Glomerular visceral epithelial cell (primary cell): ENCODE data around the gene MACROD1.
"Not testable (repeated sequence)": the region's sequence is repeated elsewhere in the genome, so short reads cannot be mapped to it uniquely, and the experiment has no call there.

ENCODE experiments used
- DNase-seq: peaks from one replicate; pipeline ENCODE4 v3.0.0-alpha.2; 2016; ENCODE audit errors: extremely low spot score

Gene MACROD1

DNA sequence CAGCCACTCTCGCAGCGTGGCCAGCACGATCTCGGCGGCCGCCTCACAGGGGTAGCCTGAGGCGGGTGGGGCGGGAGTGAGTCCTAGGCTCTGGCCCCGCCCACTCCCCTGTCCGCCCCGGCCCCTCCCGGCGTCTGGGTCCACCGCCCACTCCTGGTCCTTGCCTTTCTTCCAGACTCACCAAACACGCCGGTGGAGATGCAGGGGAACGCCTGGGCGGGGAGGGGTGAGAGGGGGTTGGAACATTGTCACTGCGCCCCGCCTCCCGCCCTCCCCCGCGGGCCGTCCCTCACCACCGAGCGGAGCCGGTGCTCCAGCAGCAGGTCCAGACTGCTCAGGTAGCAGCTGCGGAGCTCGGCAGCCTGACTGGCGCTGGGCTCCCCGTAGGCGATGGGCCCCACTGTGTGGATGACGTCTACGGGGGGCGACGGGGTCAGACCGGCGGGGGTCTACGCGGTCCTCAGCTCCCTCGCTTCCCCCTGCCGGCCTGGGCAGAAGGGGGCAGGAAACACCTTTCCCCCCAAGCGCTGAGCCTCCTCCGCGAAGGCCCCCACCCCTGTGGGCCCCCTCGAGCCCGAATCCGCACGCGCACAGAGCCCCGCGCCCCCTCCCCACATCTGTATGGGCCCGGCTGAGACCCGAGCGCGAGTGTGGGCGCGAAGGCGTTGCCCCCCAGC, 166.4 kb downstream of the MACROD1 start:
- DNase-seq: no peak

DNA sequence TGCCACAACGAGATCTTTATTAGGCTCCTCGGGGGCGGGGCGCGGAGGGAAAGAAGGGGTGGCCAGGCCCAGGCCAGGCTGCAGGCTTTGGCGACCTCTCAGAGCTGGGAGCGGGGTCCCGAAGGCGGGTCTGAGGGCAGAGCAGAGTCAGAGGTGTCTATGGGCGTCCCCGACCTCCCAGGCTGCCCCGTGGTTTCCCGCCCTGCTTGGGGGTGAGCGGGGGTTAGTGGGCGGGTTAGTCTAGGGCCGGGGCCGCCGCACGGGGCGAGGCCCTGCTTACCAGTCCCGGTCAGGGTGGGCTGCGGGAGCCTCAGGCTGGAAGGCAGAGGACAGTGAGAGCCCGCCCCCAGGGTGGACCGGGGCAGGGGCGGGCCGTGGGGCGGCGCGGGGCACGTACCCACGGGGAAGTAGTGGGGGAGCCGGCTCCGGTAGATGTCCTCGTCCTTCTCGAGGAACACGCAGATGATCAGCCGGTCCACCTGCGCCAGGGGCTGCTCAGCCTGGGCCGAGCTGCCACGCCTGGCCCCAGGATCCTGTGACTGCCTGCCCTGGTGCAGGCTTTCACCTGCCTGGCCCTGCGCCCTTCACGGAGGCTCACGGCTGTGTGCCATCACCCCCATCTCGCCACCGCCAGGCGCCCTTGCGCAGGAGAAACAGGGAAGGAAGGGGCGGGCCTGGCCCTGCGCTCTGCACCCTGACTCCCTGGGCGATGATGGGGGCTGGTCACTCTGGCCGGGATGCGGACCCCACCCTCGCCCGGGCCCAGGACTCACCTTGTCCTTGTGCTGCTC, 167.2 kb downstream of the MACROD1 start:
- no peak for DNase-seq

DNA sequence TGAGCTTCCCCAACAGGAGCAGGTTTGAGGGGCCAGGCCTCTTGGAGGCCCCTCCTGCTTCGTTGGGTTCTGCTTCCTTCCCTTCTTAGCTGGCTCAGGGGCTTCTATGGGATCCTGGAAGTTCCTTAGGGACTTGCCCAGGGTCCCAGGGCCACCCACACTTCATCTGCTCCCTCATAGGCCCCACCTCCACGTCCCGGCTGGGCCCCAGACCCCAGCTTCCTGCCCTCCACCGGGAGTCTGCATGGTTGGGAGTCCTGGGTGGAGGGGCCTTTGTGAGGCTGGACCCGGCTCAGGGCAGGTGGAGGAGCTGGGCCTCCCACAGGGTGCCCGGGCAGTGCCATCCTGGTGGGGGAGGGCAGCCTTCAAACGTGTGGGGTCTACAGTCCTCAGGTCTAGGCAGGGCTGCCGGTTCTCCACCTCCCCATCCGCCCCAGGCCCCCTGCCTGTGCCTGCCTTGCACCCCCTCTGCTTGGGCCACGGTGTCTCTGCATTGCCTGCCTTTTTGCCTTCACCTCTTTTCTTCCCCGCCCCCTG, 168.0 kb downstream of the MACROD1 start:
- no peak for DNase-seq

- DNase-seq: no peak
These were observed 168.7 kb downstream of the MACROD1 start for GRCh38 chr11:63997104-63997700.

DNA sequence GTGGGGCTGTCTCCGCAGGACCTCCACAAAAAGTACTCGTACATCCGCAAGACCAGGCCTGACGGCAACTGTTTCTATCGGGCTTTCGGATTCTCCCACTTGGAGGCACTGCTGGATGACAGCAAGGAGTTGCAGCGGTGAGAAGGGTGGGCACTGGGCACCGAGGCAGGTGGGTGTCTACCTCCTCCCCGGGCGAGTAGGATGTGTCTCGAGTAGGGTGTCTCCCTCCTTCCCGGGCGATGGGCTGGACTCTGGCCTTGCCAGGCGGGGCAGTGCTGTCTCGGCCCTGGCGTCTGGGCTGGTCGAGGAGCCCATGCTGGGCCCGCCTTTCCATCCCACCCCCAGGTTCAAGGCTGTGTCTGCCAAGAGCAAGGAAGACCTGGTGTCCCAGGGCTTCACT, 169.4 kb downstream of the MACROD1 start:
- no peak for DNase-seq

GRCh38 chr11:63993993-63994392, 171.9 kb downstream of the MACROD1 start:
- DNase-seq: no peak

GRCh38 chr11:63993100-63993499, 172.8 kb downstream of the MACROD1 start:
- DNase-seq: no peak

GRCh38 chr11:63991558-63991957, 174.4 kb downstream of the MACROD1 start:
- DNase-seq: no peak

GRCh38 chr11:63986932-63987513, 178.9 kb downstream of the MACROD1 start:
- DNase-seq: no peak

DNA sequence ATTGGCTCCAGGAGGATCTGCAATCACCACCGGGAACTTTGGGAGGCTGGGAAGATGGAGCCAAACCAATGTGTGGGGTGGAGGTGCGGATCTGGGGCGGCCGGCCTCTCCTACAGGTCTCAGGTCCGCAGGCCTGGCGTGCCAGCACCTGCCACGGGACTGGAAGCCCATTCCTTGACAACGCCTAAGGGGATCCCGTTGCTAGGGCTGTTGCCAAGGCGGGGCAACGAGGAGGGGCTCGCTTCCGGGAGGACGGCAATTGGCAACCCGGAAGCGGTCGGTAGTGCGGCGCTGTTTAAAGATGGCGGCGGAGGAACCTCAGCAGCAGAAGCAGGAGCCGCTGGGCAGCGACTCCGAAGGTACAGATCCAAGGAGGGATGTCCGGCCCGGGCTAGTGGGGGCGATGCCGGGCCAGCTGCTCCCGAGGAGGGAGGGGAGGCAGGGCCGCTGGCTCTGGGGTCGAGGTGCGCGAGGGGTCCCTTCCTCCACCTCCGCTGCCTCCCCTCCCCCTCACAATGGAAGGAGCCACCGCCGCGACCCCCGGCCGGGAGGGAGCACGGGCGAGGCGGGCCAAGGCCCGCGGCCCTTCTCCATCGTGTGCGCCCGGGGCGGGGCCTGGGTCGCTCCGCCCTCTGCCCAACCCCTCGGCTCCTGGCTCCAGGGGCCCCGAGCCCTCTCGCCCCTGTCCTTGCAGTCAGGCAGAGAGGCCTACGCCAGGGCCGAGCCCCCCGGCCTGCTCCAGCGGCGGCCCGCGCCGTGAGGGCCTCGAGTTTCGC, 179.6 kb downstream of the MACROD1 start, which contains the start of gene OTUB1:
Gene OTUB1 (plus strand): TSS at position 283 of the 776 bp plus-strand sequence. CDS start 19 bp downstream, at position 302.
- peak; percentile 91 for DNase-seq

DNA sequence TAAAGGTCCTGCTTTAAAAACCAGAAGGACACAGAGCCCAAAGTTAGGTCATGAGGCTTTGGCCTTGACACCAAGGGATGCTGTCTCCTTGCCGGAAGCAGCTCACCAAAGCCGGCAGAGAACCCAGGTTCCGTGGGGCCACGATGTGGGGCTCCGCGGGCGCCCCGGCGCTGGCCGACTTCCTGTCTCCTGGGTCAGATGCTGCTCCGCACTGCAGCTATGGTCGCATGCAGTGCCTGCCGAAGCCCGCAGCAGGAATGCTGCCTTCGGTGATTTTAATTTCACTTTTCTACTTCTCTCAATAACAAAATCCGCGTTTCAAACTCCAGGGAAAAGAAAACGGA, 180.1 kb downstream of the MACROD1 start:
- DNase-seq: peak; percentile 27

DNA sequence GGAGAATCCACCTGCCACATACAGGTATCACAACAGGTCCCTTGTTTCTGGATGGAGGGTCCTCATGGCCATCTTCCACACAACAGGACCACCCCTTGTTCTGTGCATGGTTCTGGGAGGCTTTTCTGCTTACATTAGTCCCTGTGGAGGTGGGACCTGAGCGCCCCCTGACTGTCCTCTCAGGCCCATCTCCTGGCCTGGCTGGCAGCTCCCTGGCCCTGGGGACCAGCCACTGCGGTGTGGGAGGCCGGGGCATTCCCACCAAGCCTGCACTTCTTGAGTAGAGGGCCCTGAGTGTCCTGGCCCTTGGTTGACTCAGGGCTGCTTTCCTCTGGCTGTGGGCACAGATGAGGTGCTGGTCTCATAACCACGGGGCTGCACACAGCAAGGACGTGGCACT, 186.5 kb downstream of the MACROD1 start:
- DNase-seq: no peak

DNA sequence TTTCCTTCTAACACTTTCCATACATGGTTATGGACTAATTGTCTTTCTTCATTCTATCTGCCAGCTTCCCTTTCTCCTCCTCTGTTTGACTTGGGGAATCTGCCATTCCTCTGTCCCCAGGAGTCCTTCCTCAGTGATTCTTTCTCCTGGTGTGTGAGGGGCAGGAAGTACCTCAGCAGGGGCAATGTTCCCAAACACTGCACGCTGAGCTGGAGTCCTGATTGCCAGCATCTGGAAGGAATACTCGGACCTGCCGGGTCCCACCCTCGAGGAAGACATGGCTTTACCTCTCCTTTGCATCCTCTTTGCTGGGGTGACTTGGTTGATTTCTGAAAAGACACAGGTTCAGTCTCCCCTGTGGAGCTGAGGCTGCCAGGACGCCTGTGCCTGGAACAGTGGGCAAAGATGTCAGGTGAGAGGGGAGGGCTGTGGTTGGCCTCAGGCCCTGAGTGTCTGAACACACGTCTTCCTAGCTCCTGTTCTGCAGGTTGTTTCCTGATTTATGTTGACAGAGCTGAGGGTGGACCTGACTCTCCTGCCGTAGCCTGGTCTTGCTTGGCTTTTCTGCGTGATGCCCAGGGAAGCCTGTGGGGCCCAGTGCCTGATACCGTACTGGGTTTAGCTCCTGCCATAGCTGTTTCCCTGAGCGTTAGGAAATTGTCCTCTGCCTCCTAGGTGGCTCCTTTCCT, 187.2 kb downstream of the MACROD1 start:
- no peak for DNase-seq

DNA sequence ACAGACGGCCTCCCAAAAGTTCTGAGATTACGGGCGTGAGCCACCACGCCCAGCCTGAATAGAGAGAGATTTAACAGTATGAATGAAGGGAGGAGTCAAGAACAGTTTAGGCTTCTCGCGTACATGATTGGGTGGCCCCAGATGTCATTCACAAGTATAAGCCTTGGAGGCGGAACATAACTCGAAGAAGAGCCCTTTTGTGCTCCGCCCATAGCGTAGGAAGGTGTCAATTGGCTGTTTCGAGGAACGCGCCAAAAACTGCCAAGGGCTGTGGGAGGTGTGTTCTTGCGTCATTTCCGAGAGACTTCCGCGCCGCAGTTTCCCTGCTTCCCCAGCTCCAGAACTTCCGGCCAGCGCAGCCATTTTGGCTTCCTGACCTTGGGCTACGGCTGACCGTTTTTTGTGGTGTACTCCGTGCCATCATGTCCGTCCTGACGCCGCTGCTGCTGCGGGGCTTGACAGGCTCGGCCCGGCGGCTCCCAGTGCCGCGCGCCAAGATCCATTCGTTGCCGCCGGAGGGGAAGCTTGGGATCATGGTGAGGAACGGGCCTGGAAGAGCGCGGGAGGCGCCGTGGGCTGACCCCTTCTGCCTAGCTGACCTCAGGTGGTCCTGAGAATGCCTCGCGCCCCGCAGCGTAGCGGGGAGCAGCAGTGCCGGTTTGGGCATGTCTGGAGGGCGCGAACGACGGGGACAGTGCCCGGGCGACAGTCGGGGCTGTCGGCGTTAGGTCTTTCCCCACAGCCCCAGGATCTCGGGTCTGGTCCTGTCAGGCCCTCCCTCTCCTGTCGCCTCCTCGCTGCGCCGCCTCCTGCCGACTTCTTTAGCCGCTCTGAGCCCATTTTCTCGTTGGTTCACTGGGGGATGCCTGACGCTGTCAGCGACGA, 191.4 kb downstream of the MACROD1 start, which contains the start of gene COX8A:
Gene COX8A (plus strand): TSS at position 362 of the 885 bp plus-strand sequence. CDS start 61 bp downstream, at position 423.
- DNase-seq: peak; percentile 99

GRCh38 chr11:63973912-63974258, 192.0 kb downstream of the MACROD1 start:
- not testable (repeated sequence) for DNase-seq

- DNase-seq: no peak
These were observed 195.0 kb downstream of the MACROD1 start for GRCh38 chr11:63970902-63971301.

DNA sequence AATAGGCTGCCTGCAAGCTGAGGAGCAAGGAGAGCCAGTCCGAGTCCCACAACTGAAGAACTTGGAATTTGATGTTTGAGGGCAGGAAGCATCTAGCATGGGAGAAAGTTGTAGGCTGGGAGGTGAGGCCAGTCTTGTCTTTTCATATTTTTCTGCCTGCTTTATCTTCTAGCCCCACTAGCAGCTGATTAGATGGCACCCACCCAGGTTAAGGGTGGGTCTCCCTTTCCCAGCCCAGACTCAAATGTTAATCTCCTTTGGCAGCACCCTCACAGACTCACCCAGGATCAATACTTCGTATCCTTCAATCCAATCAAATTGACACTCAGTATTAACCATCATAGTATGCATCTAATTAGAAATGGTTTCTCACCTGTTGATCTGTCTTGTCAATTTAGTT, 196.5 kb downstream of the MACROD1 start:
- DNase-seq: no peak

- no peak for DNase-seq
These were observed 199.5 kb downstream of the MACROD1 start for GRCh38 chr11:63966444-63966843.

DNA sequence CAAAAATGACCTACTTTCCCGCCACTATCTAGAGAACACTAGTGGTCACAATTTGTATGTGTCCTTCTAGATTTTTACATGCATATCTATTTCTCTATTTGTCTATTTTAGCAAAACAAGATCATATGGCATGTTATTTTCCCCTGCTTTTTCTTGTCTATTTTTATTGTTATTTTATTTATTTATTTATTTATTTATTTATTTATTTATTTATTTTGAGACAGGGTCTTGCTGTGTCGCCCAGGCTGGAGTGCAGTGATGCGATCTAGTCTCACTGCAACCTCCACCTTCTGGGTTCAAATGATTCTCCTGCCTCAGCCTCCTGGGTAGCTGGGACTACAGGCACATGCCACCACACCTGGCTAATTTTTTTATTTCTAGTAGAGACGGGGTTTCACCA, 202.0 kb downstream of the MACROD1 start:
- not testable (repeated sequence) for DNase-seq
